HFF-Myc (cell line): ENCODE measurements around the gene PPP2R2B.

Experiments used
- DNase-seq: peaks from one replicate; pipeline ENCODE4 v3.0.0-alpha.2; 2011; ENCODE audit warnings: low read depth; ENCODE audit errors: extremely low read depth
- H3K4me3 ChIP-seq: replicated peaks from 2 replicates; pipeline ENCODE4 v1.5.1; 2011; ENCODE audit warnings: low read depth, mild to moderate bottlenecking, control low read depth, low read length
- TF ChIP-seq, protein P1 (sequence below): IDR thresholded peaks from 2 replicates; pipeline ENCODE4 v1.5.1; 2012; ENCODE audit warnings: mild to moderate bottlenecking, low read depth, low read length, control low read depth; ENCODE audit errors: missing control alignments

PPP2R2B gene

DNA sequence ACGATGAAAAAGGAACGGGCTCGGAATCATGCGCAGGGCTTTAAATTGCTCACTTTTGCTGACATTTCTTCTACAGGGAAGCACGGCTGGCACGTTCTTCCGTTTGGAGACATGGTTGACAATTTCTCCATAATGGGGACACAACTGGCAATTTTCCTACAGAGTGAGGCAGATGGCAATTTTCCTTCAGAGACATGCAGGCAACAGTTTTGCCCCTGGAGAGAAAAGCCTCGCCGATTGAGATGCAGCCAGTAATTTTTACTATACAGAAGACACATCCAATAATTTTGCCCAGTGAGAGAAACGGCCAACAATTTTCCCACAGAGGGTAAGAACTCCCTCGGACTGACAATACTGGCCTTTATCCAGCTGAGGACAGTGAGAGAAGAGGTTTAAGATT lies 271.7 kb downstream of the PPP2R2B start:
- H3K4me3 ChIP-seq: no peak overlapping the region
- TF ChIP-seq, protein P1, sequence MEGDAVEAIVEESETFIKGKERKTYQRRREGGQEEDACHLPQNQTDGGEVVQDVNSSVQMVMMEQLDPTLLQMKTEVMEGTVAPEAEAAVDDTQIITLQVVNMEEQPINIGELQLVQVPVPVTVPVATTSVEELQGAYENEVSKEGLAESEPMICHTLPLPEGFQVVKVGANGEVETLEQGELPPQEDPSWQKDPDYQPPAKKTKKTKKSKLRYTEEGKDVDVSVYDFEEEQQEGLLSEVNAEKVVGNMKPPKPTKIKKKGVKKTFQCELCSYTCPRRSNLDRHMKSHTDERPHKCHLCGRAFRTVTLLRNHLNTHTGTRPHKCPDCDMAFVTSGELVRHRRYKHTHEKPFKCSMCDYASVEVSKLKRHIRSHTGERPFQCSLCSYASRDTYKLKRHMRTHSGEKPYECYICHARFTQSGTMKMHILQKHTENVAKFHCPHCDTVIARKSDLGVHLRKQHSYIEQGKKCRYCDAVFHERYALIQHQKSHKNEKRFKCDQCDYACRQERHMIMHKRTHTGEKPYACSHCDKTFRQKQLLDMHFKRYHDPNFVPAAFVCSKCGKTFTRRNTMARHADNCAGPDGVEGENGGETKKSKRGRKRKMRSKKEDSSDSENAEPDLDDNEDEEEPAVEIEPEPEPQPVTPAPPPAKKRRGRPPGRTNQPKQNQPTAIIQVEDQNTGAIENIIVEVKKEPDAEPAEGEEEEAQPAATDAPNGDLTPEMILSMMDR: no peak
- DNase-seq: no peak

DNA sequence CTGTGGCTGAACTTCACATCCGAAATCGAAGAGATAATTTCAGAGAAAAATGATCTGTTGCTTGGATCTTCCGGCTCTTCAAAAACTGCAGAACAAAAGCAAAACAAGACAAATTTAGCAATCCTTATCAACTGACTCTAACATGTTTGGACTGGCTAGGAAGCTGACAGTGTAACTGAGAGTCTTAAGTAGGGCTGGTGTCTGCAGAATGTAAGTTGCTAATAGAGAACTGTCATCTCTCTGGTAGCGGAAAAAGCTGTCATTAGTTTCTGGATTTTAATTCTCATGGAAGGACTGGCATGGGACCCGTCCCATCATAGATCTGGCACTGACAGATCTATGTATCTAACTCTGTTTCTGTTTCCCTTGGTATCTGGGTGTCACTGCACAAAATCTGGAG lies 278.2 kb downstream of the PPP2R2B start:
- no peak overlapping the region for H3K4me3 ChIP-seq
- TF ChIP-seq, protein P1: no peak
- DNase-seq: no peak

DNA sequence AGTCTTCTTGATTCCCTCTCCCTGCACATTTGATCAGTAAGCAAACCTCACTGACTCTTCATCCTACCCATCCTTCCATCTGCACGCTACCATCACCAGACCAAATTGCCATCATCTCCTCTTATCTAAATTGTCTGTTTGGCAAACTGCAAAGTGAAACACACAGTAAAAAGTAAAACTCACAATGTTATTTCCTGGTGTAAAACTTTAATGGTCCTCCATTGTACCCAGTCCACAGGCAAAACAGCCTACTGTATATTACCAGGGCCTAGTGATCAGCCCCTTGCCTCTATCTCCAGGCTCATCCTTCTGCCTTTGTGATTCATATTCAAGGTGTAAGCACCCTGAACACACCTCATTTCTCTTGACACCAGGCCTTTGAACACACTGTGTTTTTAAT lies 279.3 kb downstream of the PPP2R2B start:
- TF ChIP-seq, protein P1: no peak
- DNase-seq: no peak
- no peak overlapping the region for H3K4me3 ChIP-seq

DNA sequence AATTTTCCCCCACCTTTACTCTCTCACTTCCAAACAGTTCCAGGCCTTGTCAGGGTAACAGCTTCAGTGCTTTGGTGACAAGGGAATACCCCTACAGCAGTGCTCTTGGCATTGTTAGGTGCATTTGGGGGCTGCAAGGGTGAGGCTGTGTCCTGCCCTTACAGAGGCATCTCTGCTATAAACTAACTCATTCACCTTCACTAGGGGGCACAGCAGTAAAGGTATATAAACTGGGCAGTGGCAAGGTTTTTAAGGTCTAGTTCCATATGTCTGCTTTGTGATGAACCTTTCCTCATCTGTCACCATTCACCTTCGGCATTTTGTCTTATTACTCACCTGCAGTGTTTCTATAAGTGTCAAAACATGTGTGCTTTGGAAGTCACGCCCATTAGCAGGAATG lies 283.5 kb downstream of the PPP2R2B start:
- TF ChIP-seq, protein P1: no peak
- no peak for DNase-seq

DNA sequence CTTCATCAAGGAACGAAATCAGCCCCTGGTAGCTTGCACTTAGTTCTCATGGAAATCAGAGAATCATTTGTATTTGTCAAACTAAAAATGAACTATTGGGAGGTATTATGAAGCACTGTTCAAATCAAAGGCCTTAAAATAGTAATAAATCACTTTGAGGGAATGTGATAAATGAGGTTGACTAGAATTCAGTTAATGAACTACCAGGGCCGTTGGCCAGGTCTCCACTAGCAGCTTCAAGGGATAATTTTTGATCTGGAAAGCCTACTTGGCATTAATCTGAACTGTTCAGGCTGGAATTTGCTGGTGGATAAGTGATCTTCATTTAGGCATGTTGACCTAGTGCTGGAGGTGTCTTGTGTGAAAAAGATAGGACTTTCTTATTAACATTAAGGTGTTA lies 286.2 kb downstream of the PPP2R2B start:
- TF ChIP-seq, protein P1: no peak
- no peak for DNase-seq
- no peak overlapping the region for H3K4me3 ChIP-seq

More for the DNA sequence above, 283.5 kb downstream of the PPP2R2B start:
- H3K4me3 ChIP-seq: no peak overlapping the region

DNA sequence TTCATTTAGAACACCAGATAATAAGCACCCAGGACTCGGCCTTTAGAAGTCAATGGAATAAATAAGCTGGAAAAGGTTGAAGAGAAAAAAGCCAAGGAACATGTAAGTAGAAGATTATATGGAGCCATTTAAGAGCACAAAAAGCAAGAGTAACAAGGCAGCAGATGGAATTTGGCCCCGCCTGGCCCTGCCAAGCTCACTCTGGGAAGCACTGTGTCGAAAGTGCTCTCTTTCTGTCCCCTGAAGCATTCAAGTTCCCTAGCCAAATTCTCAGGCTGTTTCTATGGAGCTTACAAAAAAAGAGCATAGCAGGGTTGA lies 289.6 kb downstream of the PPP2R2B start:
- no peak overlapping the region for H3K4me3 ChIP-seq
- no peak for DNase-seq
- TF ChIP-seq, protein P1: no peak

DNA sequence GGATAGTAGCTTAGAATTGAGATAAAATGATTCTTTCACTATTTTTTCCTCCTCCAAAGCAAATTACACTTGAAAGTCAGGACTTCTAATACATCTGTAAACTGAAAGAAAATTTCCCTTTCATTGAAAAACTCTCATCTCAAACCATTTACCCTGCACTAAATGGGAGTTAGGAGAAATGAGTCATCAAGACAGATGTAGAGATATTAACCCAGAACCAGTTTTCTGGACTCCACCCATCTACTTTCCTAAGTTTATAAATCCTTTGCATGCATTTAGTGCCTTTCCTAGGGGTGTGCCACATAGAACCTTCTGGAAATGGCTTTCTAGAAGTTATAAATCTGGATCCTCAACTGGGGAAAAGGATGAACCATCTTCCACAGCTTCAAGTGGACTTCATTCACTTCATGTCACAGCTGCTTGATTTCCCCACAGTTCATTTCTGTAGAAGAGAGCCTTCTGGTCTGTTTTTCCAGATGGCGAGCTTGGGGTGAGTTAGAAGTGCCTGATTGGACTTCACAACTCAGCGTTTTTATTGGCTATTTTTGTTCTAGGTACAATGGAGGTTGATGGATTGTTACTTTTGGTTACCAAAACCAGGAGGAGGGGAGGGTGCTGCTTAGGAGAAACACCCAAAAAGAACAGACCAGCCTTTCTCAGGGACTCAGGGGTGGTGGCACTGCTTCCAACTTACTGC lies 290.1 kb downstream of the PPP2R2B start:
- TF ChIP-seq, protein P1: no peak
- peak; percentile 3 for DNase-seq
- no peak overlapping the region for H3K4me3 ChIP-seq
